Mucosa of stomach (tissue), 1 donor: Measurements from ENCODE around the gene MTARC1.

ENCODE experiments used
- H3K27me3 ChIP-seq: one replicate; pipeline ENCODE4 v1.7.0; 2013; ENCODE audit warnings: mild to moderate bottlenecking, low read length; ENCODE audit not compliant: control insufficient read depth, insufficient read depth
- H3K36me3 ChIP-seq: one replicate; pipeline ENCODE4 v1.7.0; 2013; ENCODE audit warnings: low read length; ENCODE audit not compliant: control insufficient read depth, insufficient read depth
- H3K4me1 ChIP-seq: one replicate; pipeline ENCODE4 v1.7.0; 2013; ENCODE audit warnings: mild to moderate bottlenecking, low read length; ENCODE audit not compliant: control insufficient read depth, insufficient read depth
- H3K4me3 ChIP-seq: one replicate; pipeline ENCODE4 v1.7.0; 2013; ENCODE audit warnings: low read length
- H3K9ac ChIP-seq: one replicate; pipeline ENCODE4 v1.7.0; 2013; ENCODE audit warnings: mild to moderate bottlenecking, low read length, moderate library complexity
- H3K9me3 ChIP-seq: one replicate; pipeline ENCODE4 v1.7.0; 2013; ENCODE audit warnings: mild to moderate bottlenecking, low read length, moderate library complexity; ENCODE audit not compliant: control insufficient read depth
- donor health status: Pancreatic carcinoma.

The MTARC1 gene

GRCh38 chr1:220825819-220826551 is 39.3 kb downstream of the MTARC1 start:
- Histone ChIP-seq H3K4me1 (peaks cover 8% of the 10 kb centered on the region), H3K27me3 (no peaks in the 10 kb centered on the region), H3K4me3 (no peak overlapping the region), H3K9me3 (no peaks in the 10 kb centered on the region), H3K9ac (no peak overlapping the region), H3K36me3 (no peaks in the 10 kb centered on the region)

GRCh38 chr1:220826729-220827128 is 40.0 kb downstream of the MTARC1 start:
- Histone ChIP-seq H3K27me3 (no peaks in the 10 kb centered on the region), H3K9me3 (no peaks in the 10 kb centered on the region), H3K4me1 (peaks cover 8% of the 10 kb centered on the region), H3K9ac (no peak overlapping the region), H3K4me3 (no peak overlapping the region), H3K36me3 (no peaks in the 10 kb centered on the region)

- H3K4me1 ChIP-seq = peaks cover 8% of the 10 kb centered on the region
- H3K9me3 ChIP-seq = no peaks in the 10 kb centered on the region
- no peaks in the 10 kb centered on the region for H3K36me3 ChIP-seq
- no peaks in the 10 kb centered on the region for H3K27me3 ChIP-seq
- H3K9ac ChIP-seq = no peak overlapping the region
- no peak overlapping the region for H3K4me3 ChIP-seq
Observed at GRCh38 chr1:220827445-220828178, 40.9 kb downstream of the MTARC1 start.

- no peaks in the 10 kb centered on the region for H3K27me3 ChIP-seq
- H3K9ac ChIP-seq = no peak overlapping the region
- no peaks in the 10 kb centered on the region for H3K9me3 ChIP-seq
- H3K36me3 ChIP-seq = no peaks in the 10 kb centered on the region
- peaks cover 8% of the 10 kb centered on the region for H3K4me1 ChIP-seq
- no peak overlapping the region for H3K4me3 ChIP-seq
Observed at GRCh38 chr1:220828179-220828490, 41.4 kb downstream of the MTARC1 start.

GRCh38 chr1:220828950-220829586 is 42.4 kb downstream of the MTARC1 start:
- H3K9ac ChIP-seq = no peak overlapping the region
- no peak overlapping the region for H3K4me3 ChIP-seq
- H3K4me1 ChIP-seq = peaks cover 8% of the 10 kb centered on the region
- no peaks in the 10 kb centered on the region for H3K9me3 ChIP-seq
- H3K36me3 ChIP-seq = no peaks in the 10 kb centered on the region
- H3K27me3 ChIP-seq = no peaks in the 10 kb centered on the region

- H3K9ac ChIP-seq = no peak overlapping the region
- H3K36me3 ChIP-seq = no peaks in the 10 kb centered on the region
- no peaks in the 10 kb centered on the region for H3K4me1 ChIP-seq
- no peak overlapping the region for H3K4me3 ChIP-seq
- H3K27me3 ChIP-seq = no peaks in the 10 kb centered on the region
- H3K9me3 ChIP-seq = no peaks in the 10 kb centered on the region
Observed at GRCh38 chr1:220833436-220833835, 46.7 kb downstream of the MTARC1 start.

- H3K36me3 ChIP-seq = no peaks in the 10 kb centered on the region
- no peaks in the 10 kb centered on the region for H3K27me3 ChIP-seq
- H3K9me3 ChIP-seq = no peaks in the 10 kb centered on the region
- no peak overlapping the region for H3K4me3 ChIP-seq
- H3K9ac ChIP-seq = no peak overlapping the region
- H3K4me1 ChIP-seq = no peaks in the 10 kb centered on the region
Observed at GRCh38 chr1:220834155-220834870, 47.6 kb downstream of the MTARC1 start.
